Epidermal melanocyte (primary cell): ENCODE results near the gene POU2F3.

Source experiments
- DNase-seq: peaks from one replicate; pipeline ENCODE4 v3.0.0; 2011; ENCODE audit warnings: low spot score; ENCODE audit not compliant: insufficient read length

POU2F3 gene

GRCh38 chr11:120210626-120211521 is 29.1 kb upstream of the POU2F3 start, which contains the start of gene OAF:
Gene OAF, plus strand, starts transcription at chr11:120211032. Its CDS starts 248 bp downstream, at chr11:120211280.
- DNase-seq: peak; percentile 90

- no peak for DNase-seq
These were observed 28.2 kb upstream of the POU2F3 start for GRCh38 chr11:120211522-120212258.

GRCh38 chr11:120212259-120212878 is 27.6 kb upstream of the POU2F3 start:
- no peak for DNase-seq

- no peak for DNase-seq
These were observed 27.0 kb upstream of the POU2F3 start for GRCh38 chr11:120212926-120213325.

- no peak for DNase-seq
These were observed 25.4 kb upstream of the POU2F3 start for GRCh38 chr11:120214581-120214980.

GRCh38 chr11:120215634-120216033 is 24.3 kb upstream of the POU2F3 start:
- DNase-seq: no peak

- DNase-seq: no peak
These were observed 23.4 kb upstream of the POU2F3 start for GRCh38 chr11:120216426-120217102.

- no peak for DNase-seq
These were observed 22.4 kb upstream of the POU2F3 start for GRCh38 chr11:120217526-120217925.

GRCh38 chr11:120217941-120218694 is 21.8 kb upstream of the POU2F3 start:
- peak; percentile 75 for DNase-seq

GRCh38 chr11:120218695-120219033 is 21.3 kb upstream of the POU2F3 start:
- no peak for DNase-seq

- DNase-seq: no peak
These were observed 20.6 kb upstream of the POU2F3 start for GRCh38 chr11:120219232-120219937.

GRCh38 chr11:120219938-120220746 is 19.8 kb upstream of the POU2F3 start:
- no peak for DNase-seq

GRCh38 chr11:120220747-120221037 is 19.2 kb upstream of the POU2F3 start:
- no peak for DNase-seq

- no peak for DNase-seq
These were observed 18.7 kb upstream of the POU2F3 start for GRCh38 chr11:120221115-120221752.

- no peak for DNase-seq
These were observed 17.0 kb upstream of the POU2F3 start for GRCh38 chr11:120222916-120223315.

GRCh38 chr11:120223793-120224192 is 16.1 kb upstream of the POU2F3 start:
- DNase-seq: no peak

GRCh38 chr11:120224361-120224760 is 15.6 kb upstream of the POU2F3 start:
- DNase-seq: no peak

GRCh38 chr11:120224972-120225909 is 14.7 kb upstream of the POU2F3 start:
- DNase-seq: no peak
